Brain microvascular endothelial cell (primary cell): ENCODE results near the gene ZC2HC1C.

Experiments
- DNase-seq: peaks from one replicate; pipeline ENCODE4 v3.0.0-alpha.2; 2020
- H3K27ac ChIP-seq: fragments of 250-450 bp; sonication (Bioruptor Pico); 2 replicates; pipeline ENCODE4 v1.5.1; 2020; ENCODE audit warnings: mild to moderate bottlenecking, moderate library complexity
- H3K27me3 ChIP-seq: fragments of 250-450 bp; sonication (Bioruptor Pico); replicated peaks from 2 replicates; pipeline ENCODE4 v1.5.1; 2020; ENCODE audit warnings: mild to moderate bottlenecking
- H3K36me3 ChIP-seq: fragments of 250-450 bp; sonication (Bioruptor Pico); replicated peaks from 2 replicates; pipeline ENCODE4 v1.5.1; 2020; ENCODE audit warnings: mild to moderate bottlenecking
- H3K4me3 ChIP-seq: 2 replicates; pipeline ENCODE4 v1.5.1; 2011; ENCODE audit warnings: low read depth, mild to moderate bottlenecking, control low read depth, low read length, moderate library complexity
- CTCF ChIP-seq: IDR thresholded peaks from 2 replicates; pipeline ENCODE4 v1.5.1; 2011; ENCODE audit warnings: low read depth, mild to moderate bottlenecking, moderate library complexity, low read length, control low read depth, inconsistent platforms; ENCODE audit errors: missing control alignments
- in situ Hi-C: cut with HindIII; loops from 2 replicates; pipeline ENCODE4 v1.10.0; 2017; ENCODE audit warnings: low sequenced_read_pairs, low pct_ligation_motif_present

ZC2HC1C gene

DNA sequence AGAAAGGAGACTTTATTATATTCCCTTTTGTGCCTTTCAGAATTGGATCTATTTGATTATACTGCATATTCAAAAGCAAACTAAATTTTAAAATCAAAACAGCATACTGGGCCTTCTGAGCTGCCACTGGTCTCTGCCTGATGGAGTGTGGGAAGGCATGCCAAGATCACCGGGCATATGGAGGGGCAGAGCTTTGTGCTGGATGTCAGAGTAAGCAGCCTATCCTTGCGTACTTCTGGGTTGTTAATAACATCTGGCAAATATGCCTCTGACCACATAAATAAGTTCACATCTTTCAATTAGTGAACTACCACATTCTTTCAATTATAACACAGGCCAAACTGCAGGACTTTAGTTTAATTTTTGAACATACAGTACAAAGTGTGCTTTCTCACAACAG, 36.5 kb upstream of the ZC2HC1C start:
- no peaks in the 10 kb centered on the region for H3K27me3 ChIP-seq
- H3K27ac ChIP-seq = no peak overlapping the region
- H3K36me3 ChIP-seq = peaks cover 4% of the 10 kb centered on the region
- TF ChIP-seq CTCF = no peak
- in situ Hi-C loops = no loop called here
- no peak for DNase-seq
- no peak overlapping the region for H3K4me3 ChIP-seq

GRCh38 chr14:75040507-75040906, 28.9 kb upstream of the ZC2HC1C start:
- DNase-seq = no peak
- in situ Hi-C loops = no loop called here
- H3K4me3 ChIP-seq = no peak overlapping the region
- no peaks in the 10 kb centered on the region for H3K27me3 ChIP-seq
- H3K36me3 ChIP-seq = peaks cover 3% of the 10 kb centered on the region
- H3K27ac ChIP-seq = no peak overlapping the region
- TF ChIP-seq CTCF = no peak

DNA sequence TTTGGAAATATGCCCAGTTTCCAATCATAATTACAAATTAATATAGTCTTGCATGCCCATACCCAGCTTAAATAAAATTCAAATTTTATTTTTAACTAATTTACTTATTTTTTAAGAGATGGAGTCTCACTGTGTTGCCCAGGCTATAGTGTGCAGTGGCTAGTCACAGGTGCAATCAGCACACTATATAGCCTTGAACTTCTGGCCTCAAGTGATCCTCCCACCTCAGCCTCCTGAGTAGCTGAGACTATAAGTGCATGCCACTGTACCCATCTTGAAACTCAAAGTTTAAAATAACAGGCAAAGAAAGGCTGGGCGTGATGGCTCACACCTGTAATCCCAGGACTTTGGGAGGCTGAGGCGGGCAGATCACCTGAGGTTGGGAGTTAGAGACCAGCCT, 28.5 kb upstream of the ZC2HC1C start:
- Histone ChIP-seq H3K27me3 (no peaks in the 10 kb centered on the region), H3K4me3 (no peak overlapping the region), H3K36me3 (peaks cover 3% of the 10 kb centered on the region), H3K27ac (no peak overlapping the region)
- DNase-seq = no peak
- TF ChIP-seq CTCF = no peak
- in situ Hi-C loops = no loop called here

- no peak for DNase-seq
- Histone ChIP-seq H3K4me3 (no peak overlapping the region), H3K27ac (no peak overlapping the region), H3K27me3 (no peaks in the 10 kb centered on the region), H3K36me3 (peaks cover 3% of the 10 kb centered on the region)
- TF ChIP-seq CTCF = no peak
- in situ Hi-C loops = no loop called here
Measured at GRCh38 chr14:75041613-75042012, 27.8 kb upstream of the ZC2HC1C start.

DNA sequence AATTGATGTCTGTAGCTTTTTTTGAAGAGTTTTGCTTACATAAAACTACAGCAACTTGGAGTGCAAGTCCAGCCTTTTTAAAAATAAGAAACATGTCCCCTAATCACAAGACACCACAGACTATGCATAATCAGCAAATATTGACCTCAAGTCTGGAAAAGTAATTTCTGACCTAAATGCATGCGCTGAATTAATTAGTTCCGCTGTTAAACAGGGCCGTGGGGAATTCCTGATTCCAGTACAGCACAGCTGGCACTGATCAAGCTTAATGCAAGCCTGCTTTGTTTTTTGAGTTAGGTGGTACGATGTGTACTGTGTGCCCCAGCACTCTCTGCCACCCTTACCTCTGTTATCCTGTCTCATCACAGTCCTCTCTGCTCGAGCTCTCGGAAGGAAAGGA, 27.4 kb upstream of the ZC2HC1C start:
- TF ChIP-seq CTCF = no peak
- in situ Hi-C loops = no loop called here
- Histone ChIP-seq H3K4me3 (no peak overlapping the region), H3K27ac (no peak overlapping the region), H3K27me3 (no peaks in the 10 kb centered on the region), H3K36me3 (peaks cover 3% of the 10 kb centered on the region)
- no peak for DNase-seq

GRCh38 chr14:75044322-75044721, 25.1 kb upstream of the ZC2HC1C start:
- H3K27ac ChIP-seq = no peak overlapping the region

More at GRCh38 chr14:75044322-75044721, 25.1 kb upstream of the ZC2HC1C start:
- no peak for TF ChIP-seq CTCF
- no peaks in the 10 kb centered on the region for H3K36me3 ChIP-seq
- in situ Hi-C loops = no loop called here
- DNase-seq = peak; percentile 44
- no peaks in the 10 kb centered on the region for H3K27me3 ChIP-seq
- H3K4me3 ChIP-seq = no peak overlapping the region
